Stimulated activated CD4-positive, alpha-beta T cell treated with anti-CD3 and anti-CD28 coated beads, Interleukin-4, amount 100 ng/mL, for 24 hours (primary cell): Measurements from ENCODE around the gene FHOD1.
A peak's percentile ranks its signal among the peaks of the same experiment; 100 is the strongest.

Experiments used
- DNase-seq: peaks from one replicate; pipeline ENCODE4 v3.0.0-alpha.2; 2020

Gene FHOD1

GRCh38 chr16:67230809-67231660 is 16.2 kb downstream of the FHOD1 start:
- no peak for DNase-seq

GRCh38 chr16:67229906-67230808 is 17.1 kb downstream of the FHOD1 start:
- DNase-seq: no peak

GRCh38 chr16:67228905-67229304 is 18.4 kb downstream of the FHOD1 start:
- no peak for DNase-seq

GRCh38 chr16:67228034-67228785 is 19.1 kb downstream of the FHOD1 start:
- no peak for DNase-seq

- DNase-seq: no peak
These were observed 19.7 kb downstream of the FHOD1 start for GRCh38 chr16:67227567-67227921.

GRCh38 chr16:67226804-67227566 is 20.3 kb downstream of the FHOD1 start, which contains the start of gene TMEM208:
TMEM208 (plus strand) TSS chr16:67227130; CDS start chr16:67227219, 89 bp downstream.
- DNase-seq: peak; percentile 98

- no peak for DNase-seq
These were observed 20.9 kb downstream of the FHOD1 start for GRCh38 chr16:67226295-67226803.

- DNase-seq: no peak
These were observed 23.3 kb downstream of the FHOD1 start for GRCh38 chr16:67223992-67224391.

GRCh38 chr16:67216612-67217490 is 30.4 kb downstream of the FHOD1 start:
- no peak for DNase-seq

GRCh38 chr16:67215706-67216105 is 31.6 kb downstream of the FHOD1 start:
- no peak for DNase-seq

GRCh38 chr16:67213197-67214019 is 33.9 kb downstream of the FHOD1 start:
- DNase-seq: no peak

- DNase-seq: no peak
These were observed 34.5 kb downstream of the FHOD1 start for GRCh38 chr16:67212766-67213165.

GRCh38 chr16:67211674-67212073 is 35.6 kb downstream of the FHOD1 start:
- DNase-seq: no peak

- DNase-seq: no peak
These were observed 37.0 kb downstream of the FHOD1 start for GRCh38 chr16:67210069-67210937.

GRCh38 chr16:67209565-67209964 is 37.7 kb downstream of the FHOD1 start:
- DNase-seq: no peak

GRCh38 chr16:67208154-67208896 is 39.0 kb downstream of the FHOD1 start:
- DNase-seq: no peak

GRCh38 chr16:67207249-67208091 is 39.8 kb downstream of the FHOD1 start:
- DNase-seq: no peak
